ENCODE data around the gene CCDC6.

The CCDC6 gene

DNA sequence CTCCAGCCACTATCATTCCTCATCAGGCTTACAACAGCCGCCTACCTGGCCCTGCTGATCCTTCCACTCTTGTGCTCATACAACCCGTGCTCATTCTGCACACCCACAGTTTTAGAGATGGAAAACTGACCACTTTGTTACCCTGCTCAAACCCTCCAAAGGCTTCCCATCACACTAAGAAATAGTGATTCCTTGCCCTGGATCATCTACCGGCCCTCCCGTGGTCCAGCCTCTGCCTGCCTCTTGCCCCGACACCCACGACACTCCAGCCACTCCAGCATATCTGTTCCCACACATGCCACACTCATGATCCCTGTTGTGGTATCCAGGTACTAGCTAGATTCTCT lies 36.8 kb downstream of the CCDC6 start:
- no peak for DNase-seq (ENCODE audit: low spot score)
- H3K4me3 ChIP-seq, result no peak overlapping the region
- H3K27ac ChIP-seq, result no peak overlapping the region
- TF ChIP-seq, protein P1, sequence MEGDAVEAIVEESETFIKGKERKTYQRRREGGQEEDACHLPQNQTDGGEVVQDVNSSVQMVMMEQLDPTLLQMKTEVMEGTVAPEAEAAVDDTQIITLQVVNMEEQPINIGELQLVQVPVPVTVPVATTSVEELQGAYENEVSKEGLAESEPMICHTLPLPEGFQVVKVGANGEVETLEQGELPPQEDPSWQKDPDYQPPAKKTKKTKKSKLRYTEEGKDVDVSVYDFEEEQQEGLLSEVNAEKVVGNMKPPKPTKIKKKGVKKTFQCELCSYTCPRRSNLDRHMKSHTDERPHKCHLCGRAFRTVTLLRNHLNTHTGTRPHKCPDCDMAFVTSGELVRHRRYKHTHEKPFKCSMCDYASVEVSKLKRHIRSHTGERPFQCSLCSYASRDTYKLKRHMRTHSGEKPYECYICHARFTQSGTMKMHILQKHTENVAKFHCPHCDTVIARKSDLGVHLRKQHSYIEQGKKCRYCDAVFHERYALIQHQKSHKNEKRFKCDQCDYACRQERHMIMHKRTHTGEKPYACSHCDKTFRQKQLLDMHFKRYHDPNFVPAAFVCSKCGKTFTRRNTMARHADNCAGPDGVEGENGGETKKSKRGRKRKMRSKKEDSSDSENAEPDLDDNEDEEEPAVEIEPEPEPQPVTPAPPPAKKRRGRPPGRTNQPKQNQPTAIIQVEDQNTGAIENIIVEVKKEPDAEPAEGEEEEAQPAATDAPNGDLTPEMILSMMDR (IDR thresholded peaks at IDR 0.05), result no peak

DNA sequence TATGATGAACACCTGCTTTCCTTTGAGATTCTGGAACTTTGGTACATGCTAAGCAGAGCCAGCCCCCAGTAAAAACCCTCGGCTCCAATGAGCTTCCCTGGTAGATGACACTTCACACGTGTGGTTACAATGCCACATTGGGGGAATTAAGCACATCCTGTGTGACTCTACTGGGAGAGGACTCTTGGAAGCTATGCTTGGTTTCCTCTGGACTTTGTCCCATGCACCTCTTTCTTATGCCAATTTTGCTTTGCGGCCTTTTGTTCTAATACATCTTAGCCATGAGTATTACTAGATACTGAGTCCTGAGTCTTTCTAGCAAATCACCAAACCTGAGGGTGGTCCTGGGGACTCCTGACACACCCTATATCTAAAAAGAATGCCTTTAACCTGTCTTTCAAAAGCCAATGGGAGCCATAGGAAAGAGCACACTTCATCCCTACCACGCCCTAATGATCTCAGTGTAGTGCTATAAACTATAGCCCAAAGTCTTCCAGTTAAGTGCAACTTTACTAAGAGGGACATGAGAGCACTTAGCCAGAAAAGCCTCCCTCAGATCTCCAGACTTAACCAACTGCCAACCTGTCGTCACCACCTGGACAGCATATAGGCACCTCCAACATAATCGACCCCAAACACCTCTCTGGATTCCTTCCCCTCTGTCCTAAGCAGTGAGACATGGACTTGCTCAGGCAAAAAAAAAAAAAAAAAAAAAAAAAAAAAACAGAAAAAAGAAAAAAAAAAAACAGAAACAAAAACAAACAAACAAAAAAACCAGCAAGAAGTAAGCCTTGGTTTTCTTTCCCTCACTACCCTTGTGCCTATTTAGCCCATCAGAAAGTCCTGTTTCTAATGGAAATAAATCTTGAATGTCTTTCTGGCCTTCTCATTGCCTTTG lies 37.4 kb downstream of the CCDC6 start:
- TF ChIP-seq, protein P1 (IDR thresholded peaks at IDR 0.05), result no peak
- no peak for DNase-seq (ENCODE audit: low spot score)
- Histone ChIP-seq H3K4me3 (no peak overlapping the region), H3K27ac (no peak overlapping the region)

DNA sequence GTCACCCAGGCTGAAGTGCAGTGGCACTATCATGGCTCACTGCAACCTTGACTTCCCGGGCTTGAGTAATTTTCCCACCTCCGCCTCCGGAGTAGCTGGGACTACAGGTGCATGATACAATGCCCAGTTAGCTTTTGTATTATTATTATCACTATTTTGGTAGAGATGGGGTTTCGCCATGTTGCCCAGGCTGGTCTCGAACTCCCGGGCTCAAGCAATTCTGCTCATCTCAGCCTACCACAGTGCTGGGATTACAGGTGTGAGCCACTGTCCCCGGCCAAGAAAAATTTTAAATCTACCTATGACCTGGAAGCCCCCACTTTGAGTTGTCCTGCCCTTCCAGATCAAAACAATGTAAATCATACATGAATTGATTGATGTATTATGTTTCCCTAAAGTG lies 38.8 kb downstream of the CCDC6 start:
- no peak for DNase-seq (ENCODE audit: low spot score)
- H3K4me3 ChIP-seq, result no peak overlapping the region
- H3K27ac ChIP-seq, result no peak overlapping the region
- TF ChIP-seq, protein P1 (IDR thresholded peaks at IDR 0.05), result no peak

DNA sequence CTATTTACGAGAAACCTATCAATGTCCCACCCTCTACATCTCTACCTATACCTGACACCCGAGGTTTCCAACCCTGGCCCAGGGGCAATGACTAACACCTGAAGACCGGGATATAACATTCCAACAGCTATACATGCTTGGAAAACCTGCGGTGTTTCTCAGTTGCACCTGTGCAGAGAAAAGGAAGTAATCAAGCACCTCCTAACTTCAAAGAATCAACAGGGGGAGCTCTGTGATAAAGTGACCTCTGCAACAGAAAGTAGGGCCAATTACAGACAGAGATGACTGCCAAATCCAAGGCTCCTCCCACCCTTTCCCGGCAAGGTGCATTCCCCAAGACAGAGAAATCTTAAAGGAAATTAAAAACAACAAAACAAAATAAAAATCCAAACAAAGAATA lies 41.3 kb downstream of the CCDC6 start:
- Histone ChIP-seq H3K27ac (no peak overlapping the region), H3K4me3 (no peak overlapping the region)
- TF ChIP-seq, protein P1 (IDR thresholded peaks at IDR 0.05), result no peak
- no peak for DNase-seq (ENCODE audit: low spot score)

DNA sequence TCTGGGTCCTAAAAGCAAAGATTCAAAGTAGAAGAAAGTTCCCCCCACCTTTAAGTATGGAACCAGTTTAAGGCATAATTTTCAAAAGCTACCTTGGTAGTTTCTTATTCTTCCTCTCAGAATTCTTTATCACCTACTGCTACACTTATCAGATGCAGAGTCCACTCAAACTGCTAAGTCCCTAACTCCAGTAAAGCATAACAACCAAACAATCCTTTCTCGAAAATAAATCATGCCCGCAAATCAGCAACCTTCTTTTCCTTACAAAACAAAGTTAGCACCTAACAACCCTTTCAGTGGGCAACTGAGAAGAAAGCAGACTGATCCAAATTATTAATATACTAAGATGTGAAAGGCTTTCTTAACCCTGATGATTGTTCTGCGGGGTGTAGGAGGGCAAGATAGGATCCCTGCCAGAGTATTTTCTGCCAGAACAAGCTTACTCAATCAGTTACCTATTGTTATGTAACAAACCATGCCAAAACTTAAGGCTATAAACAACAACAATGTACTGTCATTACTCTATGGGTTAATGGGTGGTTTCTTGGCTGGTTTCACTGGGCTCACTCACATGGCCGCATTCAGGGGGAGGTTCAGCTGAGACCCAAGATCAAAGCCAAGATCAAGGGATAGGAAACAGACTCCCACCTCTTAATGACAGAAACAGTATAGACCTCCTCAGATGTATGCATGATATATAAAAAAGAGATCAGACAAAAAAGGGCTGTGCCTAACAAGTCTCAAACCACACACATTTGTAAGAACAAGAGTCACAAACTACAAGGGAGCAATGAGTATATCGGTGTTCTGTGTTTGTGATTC lies 42.0 kb downstream of the CCDC6 start:
- H3K27ac ChIP-seq, result peak overlapping the region in 1 of 2 donors; percentile 34

DNA sequence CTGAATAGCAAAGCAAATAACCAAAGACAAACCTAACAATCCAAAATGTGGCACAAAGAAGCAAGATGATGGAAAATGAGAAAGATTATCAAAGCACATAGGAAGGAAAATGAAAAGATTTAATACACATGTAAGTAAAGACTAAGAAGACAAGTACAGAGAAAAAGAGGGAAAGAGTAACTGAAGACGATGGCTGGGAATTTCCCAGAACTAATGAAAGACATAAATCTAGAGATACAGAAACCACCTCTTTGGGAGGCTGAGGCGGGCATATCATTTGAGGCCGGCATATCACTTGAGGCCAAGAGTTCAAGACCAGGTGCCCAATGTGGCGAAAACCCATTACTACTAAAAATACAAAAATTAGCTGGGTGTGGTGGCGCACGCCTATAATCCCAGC lies 46.8 kb downstream of the CCDC6 start:
- Histone ChIP-seq H3K27ac (no peak overlapping the region), H3K4me3 (no peak overlapping the region)
- TF ChIP-seq, protein P1 (IDR thresholded peaks at IDR 0.05), result no peak
- DNase-seq (ENCODE audit: low spot score), result no peak

More for the DNA sequence above, 42.0 kb downstream of the CCDC6 start:
- no peak for DNase-seq (ENCODE audit: low spot score)
- H3K4me3 ChIP-seq, result no peak overlapping the region
- TF ChIP-seq, protein P1 (IDR thresholded peaks at IDR 0.05), result no peak

All from coronary artery (tissue), 2 donors.